ENCODE data around the gene PARD3. TPM values are rescaled to one million over a fixed set of nuclear protein-coding genes. Genes with fewer than 3 reads are reported as not detected.

Gene PARD3
- total RNA-seq, 4 donors from 2014 or later = 30.9 to 54.6 (median 40.0) TPM

DNA sequence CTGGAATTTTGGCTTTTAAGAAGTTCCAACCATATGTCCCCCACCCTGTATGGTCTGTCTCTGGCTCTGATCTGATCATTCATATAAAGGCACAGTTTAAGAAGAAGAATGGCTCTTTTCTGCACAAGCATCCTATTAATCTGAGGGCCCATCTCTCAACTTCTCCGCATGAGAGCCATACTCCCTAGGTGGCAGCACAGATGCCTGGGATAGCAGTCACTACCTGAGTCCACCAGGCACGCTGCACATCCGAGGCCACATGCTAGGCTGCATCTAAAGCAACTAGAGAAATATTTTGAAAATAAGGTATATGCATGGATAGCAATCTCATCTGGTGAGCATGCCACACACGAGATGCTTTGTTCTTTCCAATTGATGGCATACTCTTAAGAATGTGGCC lies 565.5 kb downstream of the PARD3 start:
- TF ChIP-seq, protein P1, sequence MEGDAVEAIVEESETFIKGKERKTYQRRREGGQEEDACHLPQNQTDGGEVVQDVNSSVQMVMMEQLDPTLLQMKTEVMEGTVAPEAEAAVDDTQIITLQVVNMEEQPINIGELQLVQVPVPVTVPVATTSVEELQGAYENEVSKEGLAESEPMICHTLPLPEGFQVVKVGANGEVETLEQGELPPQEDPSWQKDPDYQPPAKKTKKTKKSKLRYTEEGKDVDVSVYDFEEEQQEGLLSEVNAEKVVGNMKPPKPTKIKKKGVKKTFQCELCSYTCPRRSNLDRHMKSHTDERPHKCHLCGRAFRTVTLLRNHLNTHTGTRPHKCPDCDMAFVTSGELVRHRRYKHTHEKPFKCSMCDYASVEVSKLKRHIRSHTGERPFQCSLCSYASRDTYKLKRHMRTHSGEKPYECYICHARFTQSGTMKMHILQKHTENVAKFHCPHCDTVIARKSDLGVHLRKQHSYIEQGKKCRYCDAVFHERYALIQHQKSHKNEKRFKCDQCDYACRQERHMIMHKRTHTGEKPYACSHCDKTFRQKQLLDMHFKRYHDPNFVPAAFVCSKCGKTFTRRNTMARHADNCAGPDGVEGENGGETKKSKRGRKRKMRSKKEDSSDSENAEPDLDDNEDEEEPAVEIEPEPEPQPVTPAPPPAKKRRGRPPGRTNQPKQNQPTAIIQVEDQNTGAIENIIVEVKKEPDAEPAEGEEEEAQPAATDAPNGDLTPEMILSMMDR (IDR thresholded peaks at IDR 0.05) = no peak
- DNase-seq (ENCODE audit: low spot score) (no peak), ATAC-seq (ENCODE audit: low FRiP score) (no peak)

DNA sequence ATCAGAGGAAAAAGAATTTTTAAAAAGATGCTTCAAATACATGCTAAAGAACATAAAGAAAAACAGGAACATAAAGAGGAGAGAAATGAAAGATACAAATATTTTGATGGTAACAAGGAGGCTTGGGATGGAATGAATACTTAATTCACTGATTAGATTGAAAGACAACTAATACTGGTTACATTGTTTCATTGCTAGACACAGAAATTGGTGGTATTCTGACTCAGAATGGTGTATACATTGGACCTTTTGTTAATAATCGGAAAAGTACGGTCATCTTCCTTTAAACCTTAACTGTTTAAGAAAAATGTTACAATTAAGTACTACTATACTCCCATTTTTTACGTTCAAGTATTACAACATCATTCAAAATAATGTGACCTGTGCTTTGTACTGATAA lies 567.5 kb downstream of the PARD3 start:
- TF ChIP-seq, protein P1 (IDR thresholded peaks at IDR 0.05) = no peak
- ATAC-seq (ENCODE audit: low FRiP score) = no peak
- DNase-seq (ENCODE audit: low spot score) = no peak

DNA sequence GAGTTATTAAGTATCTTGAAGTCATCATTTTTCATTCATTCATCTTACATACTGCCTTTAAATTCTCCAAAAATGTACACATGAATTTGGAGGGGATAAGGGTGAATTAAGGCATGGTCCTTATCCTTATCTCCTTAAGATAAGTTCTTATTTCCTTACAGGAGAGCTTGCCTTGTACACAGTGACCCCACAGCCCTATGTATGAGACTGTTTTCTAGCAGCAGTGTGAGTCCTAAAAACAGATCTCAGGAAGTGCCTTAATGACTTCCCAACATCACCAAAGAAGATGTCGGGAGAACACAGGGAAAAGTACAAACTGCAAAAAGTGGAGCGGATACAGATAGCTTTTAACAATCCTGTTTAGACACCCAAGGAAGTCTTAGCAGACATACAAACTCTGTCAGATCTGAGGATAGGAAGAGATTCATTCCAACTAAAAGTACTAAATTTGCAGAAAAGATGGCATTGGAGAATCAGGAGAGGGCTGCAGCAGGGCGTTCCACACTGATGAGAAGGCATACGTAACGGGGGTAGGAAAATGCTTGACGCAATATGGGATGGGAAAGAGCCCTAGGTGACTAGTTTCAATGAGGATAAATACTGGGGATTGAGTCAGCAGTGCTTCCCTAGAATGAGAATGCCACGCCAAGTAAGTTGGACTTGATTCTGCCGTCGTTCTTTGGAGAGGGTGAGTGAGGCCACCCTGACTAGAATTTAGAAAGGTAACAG lies 570.2 kb downstream of the PARD3 start:
- no peak for ATAC-seq (ENCODE audit: low FRiP score)
- no peak for DNase-seq (ENCODE audit: low spot score)
- TF ChIP-seq, protein P1 (IDR thresholded peaks at IDR 0.05) = no peak

DNA sequence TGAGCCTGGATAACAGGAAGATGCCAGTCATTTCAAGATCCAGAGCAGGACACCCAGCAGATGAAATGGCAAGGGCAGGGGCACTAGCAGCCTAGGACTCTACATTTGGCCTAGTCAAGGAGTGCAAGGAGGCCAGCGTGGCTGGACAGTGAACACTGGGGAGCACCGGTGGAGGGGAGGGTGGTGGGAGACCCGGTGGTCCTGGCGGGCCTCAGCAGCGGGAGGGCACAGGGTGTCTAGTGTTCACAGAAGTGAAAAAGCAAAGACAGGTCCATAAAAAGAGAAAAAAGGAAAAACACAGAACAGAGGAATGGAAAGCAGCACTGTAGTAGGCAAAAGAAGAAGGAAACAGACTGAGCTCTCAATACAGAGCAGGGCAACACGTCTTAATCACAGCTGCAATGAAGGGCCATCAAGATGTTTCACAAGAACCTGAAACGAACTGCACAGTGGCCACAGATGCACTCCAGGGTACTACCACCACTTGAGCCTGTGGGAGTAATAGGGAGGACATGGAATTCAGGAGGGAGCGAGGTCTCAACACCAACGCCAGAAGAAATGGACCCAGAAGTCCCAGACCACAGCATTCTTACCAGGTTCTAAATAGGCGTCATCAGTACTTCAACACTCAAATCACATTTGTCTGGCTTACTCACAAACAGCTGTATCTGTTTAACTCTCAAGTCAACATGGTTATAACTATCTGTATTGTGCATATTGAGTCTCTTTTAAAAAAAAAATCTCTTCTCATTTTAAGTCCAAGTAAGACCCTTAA lies 573.7 kb downstream of the PARD3 start:
- TF ChIP-seq, protein P1 (IDR thresholded peaks at IDR 0.05) = no peak
- DNase-seq (ENCODE audit: low spot score) (no peak), ATAC-seq (ENCODE audit: low FRiP score) (no peak)

DNA sequence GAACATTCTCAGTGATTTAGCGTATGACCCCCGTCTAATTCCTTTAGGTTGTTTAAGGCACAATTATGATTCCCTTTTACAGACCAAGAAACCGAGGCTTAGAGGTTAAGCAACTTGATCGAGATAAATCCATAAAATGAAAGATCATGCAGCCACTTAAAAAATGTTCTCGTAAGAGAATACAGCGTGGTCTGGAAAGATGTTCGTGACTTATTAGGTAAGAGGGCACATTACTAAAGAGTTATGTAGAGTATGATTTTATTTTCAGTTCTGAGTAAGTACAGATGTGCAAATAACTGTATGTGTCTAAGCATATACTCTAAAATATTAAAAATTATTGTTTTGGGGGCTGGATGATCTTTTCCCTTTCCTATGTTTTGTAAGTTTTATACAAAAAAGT lies 575.1 kb downstream of the PARD3 start:
- TF ChIP-seq, protein P1 (IDR thresholded peaks at IDR 0.05) = no peak
- no peak for DNase-seq (ENCODE audit: low spot score)
- ATAC-seq (ENCODE audit: low FRiP score) = no peak

DNA sequence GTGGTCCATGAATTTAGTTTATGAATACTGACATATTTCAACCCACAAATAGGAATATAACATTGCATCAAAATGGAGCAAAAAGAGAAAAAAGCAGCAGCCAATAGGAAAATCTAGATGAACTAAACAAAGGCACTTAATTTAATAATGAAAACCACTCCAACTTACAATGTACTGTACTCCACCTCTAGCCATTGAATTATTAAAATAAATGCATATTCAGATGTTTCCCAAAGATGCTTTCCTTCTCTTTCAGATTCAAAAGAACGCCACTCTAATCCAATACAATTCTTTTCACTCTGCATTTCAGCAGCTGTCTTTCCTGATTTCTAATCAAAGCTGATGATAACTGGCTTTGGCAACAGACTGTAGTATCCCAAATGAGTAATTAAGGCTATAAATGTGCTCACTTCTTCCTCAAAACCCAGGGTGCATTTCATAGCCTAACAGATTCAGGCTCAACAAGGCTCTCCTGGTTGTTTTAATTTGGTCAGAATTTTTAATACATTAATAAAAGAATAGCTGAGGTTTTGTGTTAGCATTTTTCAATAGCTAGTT lies 577.1 kb downstream of the PARD3 start:
- ATAC-seq (ENCODE audit: low FRiP score) (no peak), DNase-seq (ENCODE audit: low spot score) (no peak)
- TF ChIP-seq, protein P1 (IDR thresholded peaks at IDR 0.05) = no peak
